ENCODE measurements around the gene DPY30.

GRCh38 chr2:31987454-31988220, 52.0 kb downstream of the DPY30 start:
- TF ChIP-seq CTCF (IDR thresholded peaks at IDR 0.05) = no peak
- TF ChIP-seq ZFX (IDR thresholded peaks at IDR 0.05; ENCODE audit: borderline replicate concordance) = no peak

All from 22Rv1 (cell line).